H4 (cell line): Measurements from ENCODE around the gene GRID1. TPM values are rescaled to one million over a fixed set of nuclear protein-coding genes. Genes with fewer than 3 reads are reported as not detected.
"Not testable (repeated sequence)": the region's sequence is repeated elsewhere in the genome, so short reads cannot be mapped to it uniquely, and the experiment has no call there.

Experiments
- DNase-seq: peaks from one replicate; pipeline ENCODE4 v3.0.0-alpha.2; 2015; ENCODE audit warnings: low spot score
- total RNA-seq: library from RNA; depleted of rRNA; stranded (reverse); fragments of >200 nt; shearing (Covaris generic); gene quantifications from 2 replicates; pipeline ENCODE4 v1.2.3, GENCODE V29; 2014

The GRID1 gene
- total RNA-seq, 1 experiment from 2014 or later, result 2.4 TPM

GRCh38 chr10:86109421-86109820, 257.2 kb downstream of the GRID1 start:
- no peak for DNase-seq

DNA sequence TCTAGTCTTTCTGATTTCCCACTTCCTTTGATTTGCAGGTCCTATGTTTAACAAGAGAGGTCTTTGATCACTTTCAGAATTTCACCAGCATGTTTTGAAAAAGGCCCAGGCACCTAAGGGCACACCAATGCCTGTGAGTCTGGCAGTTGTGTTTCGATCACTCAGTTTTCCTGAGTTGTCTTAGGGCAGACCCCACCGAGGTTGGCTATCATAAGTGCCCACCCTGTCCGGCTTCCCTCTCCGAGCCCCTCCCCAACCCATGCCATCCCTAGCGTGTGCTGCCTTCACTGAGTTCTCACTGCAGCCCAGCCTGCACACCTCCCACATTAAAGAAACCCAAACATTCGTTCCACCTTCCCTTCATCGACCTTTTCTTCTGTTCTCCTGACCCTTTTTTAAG, 257.9 kb downstream of the GRID1 start:
- DNase-seq, result no peak

- DNase-seq, result not testable (repeated sequence)
Measured at GRCh38 chr10:86107611-86108310, 258.8 kb downstream of the GRID1 start.

- no peak for DNase-seq
Measured at GRCh38 chr10:86107131-86107530, 259.5 kb downstream of the GRID1 start.

DNA sequence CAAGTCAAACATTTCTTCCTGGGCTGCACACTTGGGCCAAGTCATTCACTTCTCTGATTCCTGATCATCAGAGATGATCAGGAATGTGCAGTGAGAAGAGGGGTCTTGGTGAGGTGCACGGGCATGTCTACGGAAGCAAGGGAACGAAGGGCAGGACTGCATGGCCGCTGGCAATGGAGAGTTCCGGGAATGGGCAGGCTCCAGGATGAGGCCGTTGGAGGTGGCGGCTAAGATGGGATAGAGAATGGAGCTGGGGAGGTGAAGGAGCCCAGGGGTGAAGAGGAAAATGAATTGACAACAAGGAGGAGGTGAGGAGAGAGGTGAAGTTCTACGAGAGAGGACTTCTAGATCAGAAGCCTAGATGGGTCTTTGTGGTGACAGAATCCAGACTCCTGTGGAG, 260.0 kb downstream of the GRID1 start:
- no peak for DNase-seq

GRCh38 chr10:86105640-86106039, 261.0 kb downstream of the GRID1 start:
- DNase-seq, result no peak

DNA sequence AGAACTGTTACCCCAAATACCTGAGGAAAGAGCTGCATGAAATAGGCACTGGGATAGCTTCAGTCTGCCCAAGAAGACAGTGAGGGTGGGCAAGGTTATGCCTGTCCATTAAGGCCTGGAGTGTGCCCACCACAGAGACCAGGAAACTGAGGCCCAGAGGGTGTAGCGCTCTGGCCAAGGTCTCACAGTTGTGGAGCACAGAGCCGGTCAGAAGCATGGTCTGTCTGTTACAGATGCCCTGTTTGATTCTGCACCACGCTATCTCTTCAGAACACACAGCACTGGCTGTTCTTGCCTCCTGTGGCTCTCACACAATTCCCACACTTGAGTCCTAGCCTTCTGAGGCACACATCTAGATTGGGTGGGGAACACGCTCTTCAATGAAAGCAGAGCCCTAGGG, 261.4 kb downstream of the GRID1 start:
- DNase-seq, result no peak

GRCh38 chr10:86104611-86105145, 261.9 kb downstream of the GRID1 start:
- DNase-seq, result no peak

DNA sequence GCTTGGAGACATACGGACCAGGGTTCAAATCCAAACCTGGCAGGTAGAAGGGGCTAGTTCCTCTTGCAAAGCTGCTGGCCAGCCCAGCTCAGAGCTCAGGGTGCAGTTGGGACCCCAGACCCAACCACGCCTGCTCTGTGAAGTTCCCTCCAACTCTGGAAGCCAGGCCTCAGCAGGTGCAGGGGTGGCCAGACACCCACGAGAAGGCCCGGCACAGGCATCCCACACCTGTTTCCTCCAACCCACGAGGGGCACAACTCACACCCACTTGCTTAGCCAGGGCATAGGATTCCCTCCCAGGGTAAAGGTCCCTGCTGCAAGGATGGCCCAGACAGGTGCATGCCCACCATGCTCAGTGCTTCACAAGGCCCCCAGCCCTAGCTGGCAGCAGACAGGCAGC, 262.4 kb downstream of the GRID1 start:
- DNase-seq, result no peak

DNA sequence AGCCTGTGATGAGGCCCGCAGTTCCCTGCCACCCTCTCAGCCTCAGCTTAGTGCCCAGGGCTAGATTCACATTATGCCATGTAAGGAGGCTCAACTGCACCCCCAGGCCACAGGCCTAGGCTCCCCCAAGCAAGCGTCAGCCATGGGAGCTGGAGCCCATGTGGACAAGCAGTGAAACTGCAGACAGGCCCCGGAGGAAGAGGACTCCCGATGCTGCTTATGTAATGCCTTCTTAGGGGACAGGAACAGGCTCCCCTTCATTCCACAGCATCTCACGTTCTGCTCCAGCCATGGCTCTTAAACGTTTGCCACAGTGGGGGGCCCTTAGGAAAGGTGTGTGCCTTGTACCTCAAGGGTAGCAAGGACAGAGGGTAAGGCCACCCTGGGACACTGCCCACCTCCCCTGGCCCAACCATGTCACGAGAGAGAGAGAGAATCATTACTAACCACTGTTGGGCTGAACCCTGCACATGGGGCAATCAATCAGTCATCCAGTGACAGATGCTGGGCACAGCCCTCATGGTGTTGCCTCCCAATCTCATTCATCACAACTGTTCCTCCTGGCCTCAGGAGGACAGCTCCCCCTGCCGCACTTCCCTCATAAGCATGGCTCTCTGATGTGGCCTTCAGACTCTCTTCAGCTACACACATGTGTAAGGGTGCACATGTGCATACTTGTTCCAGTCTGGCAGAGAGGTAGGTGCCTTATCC, 263.0 kb downstream of the GRID1 start:
- no peak for DNase-seq

DNA sequence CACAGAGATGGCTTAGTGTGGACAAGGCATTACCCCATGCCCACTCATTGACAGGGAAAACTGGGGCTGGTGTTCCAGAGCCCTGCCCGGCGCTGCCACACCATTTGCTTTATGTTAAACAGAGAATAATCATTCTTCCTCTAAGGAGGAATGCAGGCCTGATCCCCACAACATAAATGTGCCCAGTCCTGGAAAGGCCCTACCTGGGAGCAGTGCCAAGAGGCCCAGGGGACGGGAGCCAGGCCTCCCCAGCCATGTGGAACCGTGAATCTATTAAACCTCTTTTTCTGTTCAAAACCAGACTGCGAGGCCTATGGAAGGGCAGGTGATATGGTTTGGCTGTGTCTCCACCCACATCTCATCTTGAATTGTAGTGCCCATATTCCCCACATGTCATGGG, 264.1 kb downstream of the GRID1 start:
- DNase-seq, result no peak

GRCh38 chr10:86102031-86102430, 264.6 kb downstream of the GRID1 start:
- no peak for DNase-seq

DNA sequence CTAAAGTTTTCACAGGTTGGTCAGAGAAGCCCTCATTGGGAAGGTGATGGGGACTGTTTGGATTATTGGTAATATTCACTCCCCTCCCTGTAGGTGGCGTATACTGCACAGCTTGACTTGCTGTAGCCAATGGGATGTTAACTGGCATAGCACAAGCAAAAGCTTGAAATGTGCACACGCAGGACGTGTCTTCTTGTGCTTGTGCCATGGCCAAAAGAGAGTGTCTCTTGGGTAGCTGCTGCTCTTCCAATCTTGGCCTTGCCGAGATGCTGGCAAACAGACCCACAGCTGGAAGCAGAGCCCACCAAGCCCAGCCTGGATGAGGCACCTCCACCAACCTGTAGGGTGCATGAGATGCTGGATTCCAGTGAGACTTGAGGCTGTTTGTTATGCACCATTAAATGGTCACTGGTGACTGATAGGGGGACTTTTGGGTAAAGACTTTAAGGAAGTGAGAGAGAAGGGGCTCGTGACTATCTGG, 266.0 kb downstream of the GRID1 start:
- no peak for DNase-seq

DNA sequence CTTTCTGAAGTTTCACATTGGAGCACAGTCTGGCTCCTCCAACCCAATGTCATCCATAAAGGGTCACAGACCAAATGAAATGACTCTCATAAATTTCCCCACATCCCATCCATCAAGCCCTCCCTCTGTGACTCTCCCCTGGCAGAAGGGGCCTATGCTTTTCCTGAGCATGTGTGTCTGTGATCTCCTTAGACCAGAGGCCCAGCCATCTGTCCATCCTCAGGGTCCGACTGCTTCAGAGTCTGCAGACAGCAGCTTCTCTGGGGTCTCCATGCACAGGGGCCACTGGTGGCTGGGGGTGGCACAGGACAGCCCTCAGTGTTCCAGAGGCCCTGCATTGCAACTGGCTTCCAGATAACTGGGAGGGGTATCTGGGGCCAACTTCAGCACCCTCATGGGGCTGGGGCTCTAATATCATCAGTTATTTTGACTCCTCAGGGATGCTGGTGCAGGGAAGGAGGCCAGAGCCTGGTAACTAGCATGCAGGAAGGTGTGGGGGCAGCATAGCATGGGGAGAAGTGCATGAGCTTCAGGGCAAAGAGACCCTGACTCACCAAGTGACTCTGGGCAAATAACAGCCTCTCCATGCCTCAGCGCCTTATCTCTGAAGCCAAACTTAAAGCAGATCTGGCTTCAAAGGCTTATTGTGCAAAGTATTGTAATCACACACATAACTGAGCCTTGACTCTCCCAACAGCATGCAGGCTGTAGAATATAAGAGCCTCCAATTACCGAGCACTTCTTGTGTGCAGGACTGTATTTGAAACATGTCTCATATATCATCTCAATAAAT, 266.9 kb downstream of the GRID1 start:
- no peak for DNase-seq

DNA sequence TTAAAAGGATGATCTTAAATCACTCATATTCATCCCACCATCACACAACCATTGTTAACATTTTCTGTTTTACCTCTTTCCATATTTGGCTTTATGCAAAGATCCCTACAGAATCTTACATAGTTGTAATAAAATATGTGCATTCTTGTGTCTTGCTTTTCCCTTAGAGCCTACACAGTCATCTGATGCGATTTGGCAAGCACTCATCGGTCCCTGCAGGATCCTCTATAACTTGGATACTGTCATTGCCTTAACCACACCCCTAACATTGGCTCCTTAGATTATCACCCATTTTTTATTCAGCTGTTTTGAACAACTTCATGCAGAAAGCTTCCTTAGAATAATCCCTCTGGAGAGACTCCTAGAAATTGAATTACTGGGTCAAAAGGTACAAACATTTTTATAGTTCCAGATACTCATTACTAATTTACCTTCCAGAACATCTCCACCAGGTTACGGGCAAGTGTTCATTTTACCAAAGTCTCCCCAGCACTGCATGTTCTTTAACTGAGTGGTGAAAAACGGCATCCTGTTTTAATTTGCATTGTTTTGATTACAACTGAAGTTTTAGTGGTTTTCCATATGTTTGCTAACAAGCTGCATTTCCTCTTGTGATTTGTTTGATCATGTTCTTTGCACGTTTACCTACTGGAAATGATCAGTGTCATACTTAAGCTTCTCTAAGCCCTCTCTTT, 268.3 kb downstream of the GRID1 start:
- DNase-seq, result no peak

DNA sequence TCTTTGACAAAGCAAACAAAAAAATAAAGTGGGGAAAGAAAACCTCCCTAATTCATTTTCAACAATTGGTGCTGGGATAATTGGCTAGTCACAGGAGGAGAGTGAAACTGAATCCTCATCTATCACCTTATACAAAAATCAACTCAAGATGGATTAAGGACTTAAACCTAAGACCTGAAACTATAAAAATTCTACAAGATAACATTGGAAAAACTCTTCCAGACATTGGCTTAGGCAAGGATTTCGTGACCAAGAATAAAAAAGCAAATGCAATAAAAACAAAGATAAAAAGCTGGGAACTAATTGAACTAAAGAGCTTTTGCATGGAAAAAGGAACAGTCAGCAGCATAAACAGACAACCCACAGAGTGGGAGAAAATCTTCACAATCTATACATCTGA, 271.5 kb downstream of the GRID1 start:
- DNase-seq, result not testable (repeated sequence)

DNA sequence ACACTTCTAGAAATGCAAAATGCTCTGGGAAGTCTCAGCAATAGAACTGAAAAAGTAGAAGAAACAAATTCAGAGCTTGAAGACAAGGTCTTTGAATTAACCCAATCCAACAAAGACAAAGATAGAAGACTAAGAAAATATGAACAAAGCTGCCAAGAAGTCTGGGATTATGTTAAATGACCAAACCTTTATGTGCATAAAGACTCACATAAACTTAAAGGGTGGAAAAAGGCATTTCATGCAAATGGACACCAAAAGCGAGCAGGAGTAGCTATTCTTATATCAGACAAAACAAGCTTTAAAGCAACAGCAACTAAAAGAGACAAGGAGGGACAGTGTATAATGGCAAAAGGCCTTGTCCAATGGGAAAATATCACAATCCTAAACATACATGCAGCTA, 274.3 kb downstream of the GRID1 start:
- not testable (repeated sequence) for DNase-seq

DNA sequence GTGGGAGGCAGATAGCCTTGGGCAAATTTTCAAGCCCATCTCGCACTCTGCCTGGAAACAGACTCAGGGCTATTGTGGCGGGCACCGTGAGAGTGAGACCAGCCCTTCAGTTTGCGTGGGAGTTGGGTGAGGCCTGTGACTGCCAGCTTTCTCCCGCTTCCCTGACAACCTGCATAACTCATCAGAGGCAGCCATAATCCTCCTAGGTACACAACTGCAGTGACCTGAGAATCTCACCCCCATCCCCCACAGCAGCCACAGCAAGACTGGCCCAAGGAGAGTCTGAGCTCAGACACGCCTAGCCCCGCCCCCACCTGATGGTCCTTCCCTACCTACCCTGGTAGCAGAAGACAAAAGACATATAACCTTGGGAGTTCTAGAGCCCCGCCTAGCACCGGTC, 275.4 kb downstream of the GRID1 start:
- no peak for DNase-seq

DNA sequence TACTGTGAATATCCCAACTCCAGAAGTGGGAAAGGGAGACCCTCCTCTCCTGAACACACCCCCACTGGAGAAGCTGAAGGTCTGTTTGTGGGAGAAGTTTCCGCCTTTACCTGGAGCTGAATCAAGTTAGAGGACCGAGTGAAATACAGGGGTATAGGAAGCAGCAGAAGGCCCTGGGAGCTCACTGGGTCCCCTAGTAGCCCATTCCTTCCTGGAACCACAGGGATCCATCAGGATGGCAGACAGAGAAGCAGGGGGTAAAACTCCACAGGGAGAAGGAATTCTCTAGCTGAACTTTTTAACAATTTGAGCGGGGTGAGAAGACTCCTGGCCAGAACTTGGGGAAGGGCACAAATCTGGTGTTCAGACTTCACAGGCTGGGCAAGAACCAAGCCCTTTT, 275.8 kb downstream of the GRID1 start:
- no peak for DNase-seq

GRCh38 chr10:86087716-86088115, 278.9 kb downstream of the GRID1 start:
- DNase-seq, result no peak

GRCh38 chr10:86086418-86086817, 280.2 kb downstream of the GRID1 start:
- DNase-seq, result no peak

DNA sequence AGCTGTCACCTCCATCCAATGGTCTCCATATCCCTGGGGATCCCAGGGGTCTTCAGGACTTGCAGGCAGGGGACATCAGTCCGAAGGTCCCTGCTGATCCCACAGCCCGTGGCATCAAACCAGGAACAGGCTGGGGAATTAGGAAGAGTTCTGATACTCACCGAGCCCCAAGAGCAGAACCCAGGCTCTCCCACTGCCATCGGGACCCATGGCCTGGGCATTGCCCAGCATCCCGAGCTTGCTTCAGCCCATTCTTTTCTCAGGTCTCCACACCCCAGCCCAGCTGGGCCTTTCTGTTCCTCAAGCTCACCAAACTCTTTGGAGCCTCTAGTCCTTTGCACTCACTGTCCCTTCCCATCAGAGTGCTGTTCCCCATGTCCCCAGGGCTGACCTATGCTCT, 280.9 kb downstream of the GRID1 start:
- no peak for DNase-seq
